Neural progenitor cell (in vitro differentiated cells): Measurements from ENCODE around the gene DIP2A. TPM values are rescaled to one million over a fixed set of nuclear protein-coding genes. Genes with fewer than 3 reads are reported as not detected.
A peak's percentile ranks its signal among the peaks of the same experiment; 100 is the strongest.

Source experiments
- DNase-seq: peaks from one replicate; pipeline ENCODE4 v3.0.0-alpha.2; 2016; ENCODE audit warnings: low spot score
- H2AFZ ChIP-seq: fragments of 200-600 bp; sonication (generic); replicated peaks from 2 replicates; pipeline ENCODE4 v1.6.1; 2016; ENCODE audit warnings: antibody characterized with exemption
- H3F3A ChIP-seq: fragments of 200-600 bp; sonication (generic); 2 replicates; pipeline ENCODE4 v1.6.1; 2016; ENCODE audit warnings: antibody characterized with exemption, low read depth
- H3K27ac ChIP-seq: fragments of 200-600 bp; sonication (generic); 2 replicates; pipeline ENCODE4 v1.5.1; 2016; ENCODE audit warnings: mild to moderate bottlenecking
- H3K27me3 ChIP-seq: fragments of 200-600 bp; sonication (generic); 2 replicates; pipeline ENCODE4 v1.6.1; 2016; ENCODE audit warnings: mild to moderate bottlenecking, moderate library complexity
- H3K36me3 ChIP-seq: fragments of 200-600 bp; sonication (generic); 2 replicates; pipeline ENCODE4 v1.5.1; 2016
- H3K4me1 ChIP-seq: fragments of 200-600 bp; sonication (generic); 2 replicates; pipeline ENCODE4 v1.6.1; 2016; ENCODE audit warnings: mixed run types
- H3K4me2 ChIP-seq: fragments of 200-600 bp; sonication (generic); 2 replicates; pipeline ENCODE4 v1.6.1; 2016
- H3K4me3 ChIP-seq: fragments of 200-600 bp; sonication (generic); 2 replicates; pipeline ENCODE4 v1.5.1; 2016
- H3K79me2 ChIP-seq: fragments of 200-600 bp; sonication (generic); 2 replicates; pipeline ENCODE4 v1.6.1; 2016; ENCODE audit warnings: low read depth
- H3K9ac ChIP-seq: fragments of 200-600 bp; sonication (generic); 2 replicates; pipeline ENCODE4 v1.6.1; 2016
- H3K9me3 ChIP-seq: fragments of 200-600 bp; sonication (generic); 2 replicates; pipeline ENCODE4 v1.5.1; 2016; ENCODE audit warnings: low read depth
- H4K20me1 ChIP-seq: fragments of 200-600 bp; sonication (generic); 2 replicates; pipeline ENCODE4 v1.6.1; 2016; ENCODE audit warnings: low read depth
- H3K27ac Mint-ChIP-seq: 3 replicates; pipeline ENCODE4 v1.8.0; 2021; ENCODE audit warnings: mixed read lengths
- H3K27me3 Mint-ChIP-seq: 2 replicates; pipeline ENCODE4 v1.8.0; 2022; ENCODE audit warnings: low read depth, mild to moderate bottlenecking, inconsistent platforms, moderate library complexity, mixed read lengths; ENCODE audit not compliant: insufficient read depth
- H3K36me3 Mint-ChIP-seq: 3 replicates; pipeline ENCODE4 v1.8.0; 2021; ENCODE audit warnings: mixed read lengths
- H3K4me1 Mint-ChIP-seq: 3 replicates; pipeline ENCODE4 v1.8.0; 2021; ENCODE audit warnings: mixed read lengths
- H3K4me3 Mint-ChIP-seq: 3 replicates; pipeline ENCODE4 v1.8.0; 2021; ENCODE audit warnings: mild to moderate bottlenecking, moderate library complexity, mixed read lengths
- H3K9me3 Mint-ChIP-seq: 3 replicates; pipeline ENCODE4 v1.8.0; 2020; ENCODE audit warnings: mixed read lengths
- EZH2 ChIP-seq: fragments of 200-600 bp; sonication (generic); IDR thresholded peaks from 2 replicates; pipeline ENCODE4 v1.6.1; 2017; ENCODE audit warnings: antibody characterized with exemption, mild to moderate bottlenecking, moderate library complexity
- EZH2phosphoT487 ChIP-seq: fragments of 200-600 bp; sonication (generic); IDR thresholded peaks from 2 replicates; pipeline ENCODE4 v1.6.1; 2017; ENCODE audit warnings: antibody characterized with exemption
- total RNA-seq: library from RNA; depleted of rRNA; stranded (reverse); fragments of >200 nt; gene quantifications from 2 replicates; pipeline ENCODE4 v1.2.3, GENCODE V29; 2015; ENCODE audit warnings: low replicate concordance
- TF ChIP-seq, protein P1 (sequence below): fragments of 200-600 bp; sonication (generic); IDR thresholded peaks from 2 replicates; pipeline ENCODE4 v1.5.1; 2017; ENCODE audit warnings: antibody characterized with exemption, mild to moderate bottlenecking

The DIP2A gene
- total RNA-seq, 1 donor from 2014 or later, result 50.7 TPM

GRCh38 chr21:46477765-46478164, 19.1 kb downstream of the DIP2A start:
- peaks cover 18% of the 10 kb centered on the region for H3K79me2 ChIP-seq
- no peak overlapping the region for H2AFZ ChIP-seq
- no peak overlapping the region for H3K4me3 ChIP-seq
- DNase-seq, result no peak
- no peaks in the 10 kb centered on the region for H3K36me3 ChIP-seq
- Mint-ChIP-seq H3K9me3 (no peaks in the 10 kb centered on the region), H3K27ac (peak overlapping the region; percentile 34), H3K4me1 (no peaks in the 10 kb centered on the region), H3K27me3 (no peaks in the 10 kb centered on the region), H3K36me3 (peaks cover 17% of the 10 kb centered on the region), H3K4me3 (no peak overlapping the region)
- no peaks in the 10 kb centered on the region for H3K4me1 ChIP-seq
- H3K27ac ChIP-seq, result no peak overlapping the region
- peaks cover 20% of the 10 kb centered on the region for H4K20me1 ChIP-seq
- no peaks in the 10 kb centered on the region for H3K27me3 ChIP-seq
- H3K9ac ChIP-seq, result no peak overlapping the region
- H3K4me2 ChIP-seq, result no peak overlapping the region
- TF ChIP-seq EZH2, result no peak
- TF ChIP-seq, protein P1, sequence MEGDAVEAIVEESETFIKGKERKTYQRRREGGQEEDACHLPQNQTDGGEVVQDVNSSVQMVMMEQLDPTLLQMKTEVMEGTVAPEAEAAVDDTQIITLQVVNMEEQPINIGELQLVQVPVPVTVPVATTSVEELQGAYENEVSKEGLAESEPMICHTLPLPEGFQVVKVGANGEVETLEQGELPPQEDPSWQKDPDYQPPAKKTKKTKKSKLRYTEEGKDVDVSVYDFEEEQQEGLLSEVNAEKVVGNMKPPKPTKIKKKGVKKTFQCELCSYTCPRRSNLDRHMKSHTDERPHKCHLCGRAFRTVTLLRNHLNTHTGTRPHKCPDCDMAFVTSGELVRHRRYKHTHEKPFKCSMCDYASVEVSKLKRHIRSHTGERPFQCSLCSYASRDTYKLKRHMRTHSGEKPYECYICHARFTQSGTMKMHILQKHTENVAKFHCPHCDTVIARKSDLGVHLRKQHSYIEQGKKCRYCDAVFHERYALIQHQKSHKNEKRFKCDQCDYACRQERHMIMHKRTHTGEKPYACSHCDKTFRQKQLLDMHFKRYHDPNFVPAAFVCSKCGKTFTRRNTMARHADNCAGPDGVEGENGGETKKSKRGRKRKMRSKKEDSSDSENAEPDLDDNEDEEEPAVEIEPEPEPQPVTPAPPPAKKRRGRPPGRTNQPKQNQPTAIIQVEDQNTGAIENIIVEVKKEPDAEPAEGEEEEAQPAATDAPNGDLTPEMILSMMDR, result no peak
- TF ChIP-seq EZH2phosphoT487, result no peak
- no peaks in the 10 kb centered on the region for H3F3A ChIP-seq
- no peaks in the 10 kb centered on the region for H3K9me3 ChIP-seq

DNA sequence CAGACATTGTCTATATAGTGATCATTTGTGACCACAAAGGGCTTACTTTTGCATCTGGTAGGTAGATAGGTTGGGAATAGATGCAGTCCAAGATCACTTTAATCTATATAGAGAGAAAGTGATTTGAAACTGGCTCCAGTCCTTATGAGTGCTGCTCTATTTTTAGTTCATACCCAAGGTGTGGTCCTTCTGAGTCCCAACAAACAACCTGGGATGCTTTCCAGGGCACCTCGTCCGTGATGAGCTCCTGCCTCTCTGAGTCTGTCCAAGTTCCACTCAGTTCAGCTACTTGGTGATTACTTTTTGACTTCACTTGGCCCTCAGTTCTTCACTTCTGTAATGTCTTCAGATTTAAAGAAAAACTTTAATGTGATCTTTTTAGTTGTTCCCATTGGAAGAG, 20.2 kb downstream of the DIP2A start:
- H3K27me3 Mint-ChIP-seq, result no peaks in the 10 kb centered on the region
- no peaks in the 10 kb centered on the region for H3K27me3 ChIP-seq
- H3K4me1 Mint-ChIP-seq, result no peaks in the 10 kb centered on the region
- H2AFZ ChIP-seq, result no peak overlapping the region
- no peak overlapping the region for H3K9ac ChIP-seq
- H3K4me3 ChIP-seq, result no peak overlapping the region
- no peak for DNase-seq
- H3K9me3 ChIP-seq, result no peaks in the 10 kb centered on the region
- no peak overlapping the region for H3K27ac Mint-ChIP-seq
- H3F3A ChIP-seq, result no peaks in the 10 kb centered on the region
- H3K4me1 ChIP-seq, result no peaks in the 10 kb centered on the region
- H3K9me3 Mint-ChIP-seq, result no peaks in the 10 kb centered on the region
- H4K20me1 ChIP-seq, result peaks cover 21% of the 10 kb centered on the region
- no peak overlapping the region for H3K4me2 ChIP-seq
- peaks cover 15% of the 10 kb centered on the region for H3K36me3 Mint-ChIP-seq
- peaks cover 13% of the 10 kb centered on the region for H3K79me2 ChIP-seq
- no peak overlapping the region for H3K27ac ChIP-seq
- no peak overlapping the region for H3K4me3 Mint-ChIP-seq
- TF ChIP-seq EZH2phosphoT487, result no peak
- no peak for TF ChIP-seq EZH2
- TF ChIP-seq, protein P1, result no peak
- no peaks in the 10 kb centered on the region for H3K36me3 ChIP-seq

- no peaks in the 10 kb centered on the region for H3K36me3 ChIP-seq
- Mint-ChIP-seq H3K27me3 (no peaks in the 10 kb centered on the region), H3K4me1 (no peaks in the 10 kb centered on the region), H3K36me3 (peaks cover 14% of the 10 kb centered on the region), H3K27ac (no peak overlapping the region), H3K4me3 (no peak overlapping the region), H3K9me3 (no peaks in the 10 kb centered on the region)
- peaks cover 21% of the 10 kb centered on the region for H4K20me1 ChIP-seq
- no peak overlapping the region for H3K9ac ChIP-seq
- H3K27me3 ChIP-seq, result no peaks in the 10 kb centered on the region
- no peak overlapping the region for H3K27ac ChIP-seq
- H3K4me2 ChIP-seq, result no peak overlapping the region
- peaks cover 7% of the 10 kb centered on the region for H3K79me2 ChIP-seq
- no peaks in the 10 kb centered on the region for H3K4me1 ChIP-seq
- H3K4me3 ChIP-seq, result no peak overlapping the region
- TF ChIP-seq EZH2 (no peak), EZH2phosphoT487 (no peak)
- TF ChIP-seq, protein P1, result no peak
- no peaks in the 10 kb centered on the region for H3F3A ChIP-seq
- no peak for DNase-seq
- H3K9me3 ChIP-seq, result no peaks in the 10 kb centered on the region
- H2AFZ ChIP-seq, result no peak overlapping the region
Observed at GRCh38 chr21:46480466-46480865, 21.8 kb downstream of the DIP2A start.
